Measurements from ENCODE around the gene CCDC70.

- TF ChIP-seq GATA3 (IDR thresholded peaks at IDR 0.05; ENCODE audit: low read depth, low read length) = no peak
- TF ChIP-seq GATA2 (IDR thresholded peaks at IDR 0.05; ENCODE audit: low read depth, low read length) = no peak
Measured at GRCh38 chr13:51833980-51834379, 27.8 kb upstream of the CCDC70 start.

Data from SH-SY5Y (cell line).